Esophagus mucosa (tissue), 1 donor: Measurements from ENCODE around the gene TTC3. TPM values are rescaled to one million over a fixed set of nuclear protein-coding genes. Genes with fewer than 3 reads are reported as not detected.

ENCODE experiments used
- ATAC-seq: fragments of 200-7000 bp; cut with Tn5 transposase; one replicate; pipeline ENCODE4 v1.9.1; 2020
- total RNA-seq: library from RNA; stranded (reverse); gene quantifications from one replicate; pipeline ENCODE4 v1.2.4, GENCODE V29; 2023
- donor health status: DM: yes; HTN: yes; CAD: no.

TTC3 gene
- total RNA-seq, 1 donor from 2014 or later, result 39.8 TPM

DNA sequence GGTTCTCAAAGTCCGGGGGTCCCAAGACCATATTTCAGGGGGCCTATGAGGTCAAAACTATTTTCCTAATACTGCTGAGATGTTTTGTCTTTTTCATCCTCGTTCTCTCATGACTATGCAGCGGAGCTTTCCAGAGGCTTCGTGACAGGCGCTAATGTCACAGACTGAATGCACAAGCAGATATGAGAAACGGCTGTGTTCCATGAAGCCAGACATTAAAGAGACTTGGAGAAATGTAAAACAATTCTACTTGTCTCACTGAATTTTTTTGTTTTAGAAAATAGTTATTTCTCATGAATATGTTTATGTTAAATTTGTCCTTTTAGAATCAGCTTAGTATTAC lies 10.5 kb upstream of the TTC3 start:
- ATAC-seq, result no peak

DNA sequence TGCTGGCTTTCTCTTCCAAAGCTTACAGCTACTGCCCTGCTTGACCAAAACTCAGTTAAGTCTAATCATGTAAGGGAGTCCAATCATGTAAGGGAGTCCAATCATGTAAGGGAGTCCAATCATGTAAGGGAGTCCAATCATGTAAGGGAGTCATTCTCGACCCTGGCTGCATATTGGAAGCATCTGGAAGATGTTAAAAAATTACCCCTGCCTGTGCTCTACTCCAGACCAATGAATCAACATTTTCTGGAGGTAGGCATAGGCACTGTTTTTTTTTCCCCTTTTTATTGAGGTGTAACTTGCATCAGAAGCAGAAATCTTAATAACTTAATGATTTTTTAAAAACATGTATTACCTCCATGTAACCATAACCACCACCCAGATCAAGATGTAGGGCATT lies 9.6 kb upstream of the TTC3 start:
- no peak for ATAC-seq

DNA sequence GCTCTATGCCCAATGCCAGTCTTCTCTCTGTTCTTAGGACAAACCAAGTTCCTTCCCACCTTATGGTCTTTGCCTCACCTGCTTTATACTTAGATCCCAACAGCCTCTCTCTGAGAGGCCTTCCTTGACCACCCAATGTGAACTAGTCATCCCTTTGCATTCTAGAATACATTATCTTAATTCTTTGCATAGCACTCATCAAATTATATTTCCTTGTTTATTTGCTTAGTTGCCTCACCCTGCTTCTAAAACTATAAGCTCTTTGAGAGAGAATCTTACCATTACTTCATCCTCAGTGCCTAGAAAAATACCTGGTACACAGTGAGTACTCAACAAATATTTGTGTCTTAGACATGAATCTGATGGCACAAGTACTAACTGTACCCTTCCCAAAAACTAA lies 8.2 kb upstream of the TTC3 start:
- no peak for ATAC-seq

DNA sequence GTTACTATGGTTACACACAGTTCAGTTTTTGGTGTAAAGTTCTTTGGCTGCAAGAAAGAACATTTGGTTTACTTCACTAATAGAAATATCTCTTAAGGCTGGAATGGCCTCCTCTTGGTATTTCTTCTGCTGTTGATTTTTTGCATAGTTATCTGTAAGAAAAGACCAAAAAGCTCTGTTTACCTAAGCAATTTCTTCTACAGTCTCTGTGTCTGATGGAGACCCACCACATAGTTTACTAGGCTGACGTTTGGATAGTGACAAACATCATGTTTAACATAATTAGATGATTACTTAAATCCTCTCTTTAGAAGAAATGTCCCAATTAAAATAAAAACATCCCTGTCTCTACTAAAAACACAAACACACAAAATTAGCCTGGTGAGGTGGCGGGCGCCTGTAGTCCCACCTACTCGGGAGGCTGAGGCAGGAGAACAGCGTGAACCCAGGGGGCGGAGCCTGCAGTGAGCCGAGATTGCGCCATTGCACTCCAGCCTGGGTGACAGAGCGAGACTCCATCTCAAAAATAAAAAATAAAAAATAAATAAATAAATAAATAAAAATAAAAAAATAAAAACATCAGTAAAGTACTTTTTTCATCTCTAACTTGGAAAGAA lies 7.4 kb upstream of the TTC3 start:
- ATAC-seq, result no peak

DNA sequence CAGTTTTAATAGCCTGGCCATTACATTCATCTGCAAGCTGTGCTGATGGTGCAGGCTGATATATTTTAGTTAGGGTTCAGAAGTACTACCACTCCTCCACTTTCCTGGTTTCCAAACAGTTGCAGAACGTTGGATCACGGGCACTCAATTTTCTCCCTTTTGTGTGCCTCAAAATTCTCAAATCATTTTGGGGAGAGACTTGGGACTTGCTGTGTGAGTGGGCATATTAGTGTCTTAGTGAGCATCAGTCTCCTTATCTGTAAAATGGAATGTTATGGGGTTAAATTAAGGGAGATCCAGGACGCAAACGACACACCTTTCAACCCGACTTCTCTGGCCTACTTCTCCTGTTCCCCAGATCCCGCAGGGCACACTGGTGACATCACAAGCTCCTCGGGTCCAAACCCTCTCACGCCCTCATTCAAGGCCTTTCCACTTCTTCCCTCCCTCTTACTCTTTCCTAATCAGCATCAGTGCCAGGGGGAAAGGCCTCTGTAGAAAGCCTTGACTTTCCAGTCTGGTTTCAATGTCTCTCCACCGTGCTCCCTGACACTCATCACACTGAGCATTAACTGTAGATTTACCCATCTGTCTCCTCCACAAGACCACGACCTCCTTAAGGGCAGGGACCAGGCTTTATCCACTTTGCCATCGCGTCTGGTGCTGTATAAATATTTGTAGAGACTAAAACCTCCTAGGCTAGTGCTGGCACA lies 1.3 kb upstream of the TTC3 start:
- ATAC-seq, result peak; percentile 48

DNA sequence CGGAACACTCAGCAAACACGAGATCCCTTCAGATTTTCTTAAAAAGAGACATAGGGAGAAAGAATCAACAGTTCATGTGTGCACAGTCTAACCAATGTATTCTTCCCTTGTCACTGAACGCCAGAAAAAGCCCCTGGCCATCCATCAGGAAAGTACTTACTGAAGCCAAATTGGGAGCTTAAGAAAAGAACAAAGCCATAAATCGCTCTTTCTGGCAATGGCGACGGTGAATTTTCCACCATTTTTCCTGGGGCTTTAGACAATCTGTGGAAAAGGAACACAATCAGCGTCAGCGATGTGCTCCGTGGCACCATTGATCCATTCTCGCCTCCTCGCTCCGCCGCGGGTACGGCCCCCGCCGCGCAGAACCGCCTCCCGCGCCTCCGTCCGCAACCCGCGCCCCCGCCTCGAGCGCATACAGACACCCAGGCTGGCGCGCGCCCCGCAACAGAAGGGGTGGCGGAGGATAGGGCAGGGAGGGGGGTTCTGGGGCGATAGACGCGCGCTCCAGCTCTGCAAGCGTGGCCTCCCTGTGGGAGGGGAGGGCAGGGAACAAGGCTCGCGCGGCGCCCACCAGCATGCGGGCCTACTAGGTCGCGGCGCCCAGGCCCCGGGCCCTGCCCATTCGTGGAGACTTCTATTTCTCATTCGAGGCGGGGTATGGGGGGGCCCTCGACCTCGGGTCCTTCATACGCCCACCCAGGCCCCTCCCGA lies 623 bp upstream of the TTC3 start:
- peak; percentile 59 for ATAC-seq

DNA sequence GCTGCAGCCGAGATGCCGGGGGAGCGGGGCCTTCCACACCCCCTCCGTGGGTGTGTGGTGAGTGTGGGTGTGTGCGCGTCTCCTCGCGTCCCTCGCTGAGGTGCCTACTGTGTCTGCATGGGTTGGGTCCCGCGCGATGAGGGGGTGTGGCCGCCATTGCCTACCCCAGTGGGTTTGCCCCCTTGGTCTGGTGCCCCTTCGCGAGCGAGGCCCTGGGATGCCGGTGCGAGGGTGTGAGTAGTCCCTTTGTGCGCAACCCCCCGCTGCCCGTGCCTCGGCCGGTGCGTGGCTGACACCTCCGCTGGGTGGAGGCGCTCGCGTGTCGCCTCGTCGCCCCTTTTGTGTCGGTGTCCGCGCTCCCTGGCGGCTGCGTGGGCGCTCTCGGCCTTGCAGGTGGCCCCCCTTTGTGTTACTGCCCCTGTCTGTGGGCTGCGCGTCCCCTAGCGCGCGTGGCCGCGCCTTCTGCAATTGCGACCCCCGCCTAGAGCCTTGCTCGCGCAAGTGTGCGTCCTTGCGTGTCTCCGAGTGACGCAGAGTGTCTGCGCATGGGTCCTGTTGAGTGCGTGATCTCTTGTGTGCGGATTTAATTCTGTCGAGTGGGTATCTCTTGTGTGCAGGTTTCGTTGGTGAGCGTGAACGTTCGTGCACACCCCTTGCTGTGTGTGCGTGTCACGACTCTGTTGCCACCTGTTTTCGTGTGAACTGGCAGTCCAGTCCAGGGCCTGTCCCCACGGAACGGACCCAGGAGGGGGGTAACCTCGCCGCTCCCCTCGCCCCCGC lies 553 bp downstream of the TTC3 start:
- peak; percentile 38 for ATAC-seq

DNA sequence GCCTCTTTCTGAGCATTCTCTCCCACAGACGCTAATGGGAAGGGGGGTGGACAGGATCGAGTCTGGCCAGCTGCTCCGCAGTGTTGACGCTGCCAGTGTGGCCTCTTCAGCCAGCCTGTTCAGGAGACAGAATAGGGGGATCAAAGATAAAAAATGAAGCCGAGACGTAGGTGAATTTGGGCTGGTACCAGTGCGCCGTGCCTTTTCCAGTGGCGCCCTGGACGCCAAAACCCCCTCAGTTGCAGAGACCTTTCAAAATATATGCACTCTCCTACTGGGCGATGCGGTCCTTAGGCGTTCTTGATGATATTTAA lies 1.1 kb downstream of the TTC3 start:
- ATAC-seq, result no peak

DNA sequence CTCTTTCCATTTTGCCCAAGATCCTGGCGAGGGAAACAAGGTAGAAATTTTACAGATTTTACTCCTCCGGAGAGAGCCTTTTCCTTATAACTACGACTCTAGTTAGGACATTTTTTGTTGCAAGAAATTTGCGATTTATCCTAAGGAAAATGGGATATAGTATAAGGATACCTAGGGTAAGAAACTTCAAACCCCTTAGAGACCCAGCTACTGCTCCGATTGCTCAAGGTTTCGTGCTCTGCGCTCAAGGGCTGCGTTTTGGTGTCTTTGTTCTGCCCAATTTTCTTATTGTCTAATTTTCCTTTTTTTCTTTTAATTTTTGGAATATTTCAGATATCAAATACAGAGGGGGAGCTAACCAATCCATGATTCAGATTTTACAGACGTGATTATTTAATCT lies 1.5 kb downstream of the TTC3 start:
- no peak for ATAC-seq

DNA sequence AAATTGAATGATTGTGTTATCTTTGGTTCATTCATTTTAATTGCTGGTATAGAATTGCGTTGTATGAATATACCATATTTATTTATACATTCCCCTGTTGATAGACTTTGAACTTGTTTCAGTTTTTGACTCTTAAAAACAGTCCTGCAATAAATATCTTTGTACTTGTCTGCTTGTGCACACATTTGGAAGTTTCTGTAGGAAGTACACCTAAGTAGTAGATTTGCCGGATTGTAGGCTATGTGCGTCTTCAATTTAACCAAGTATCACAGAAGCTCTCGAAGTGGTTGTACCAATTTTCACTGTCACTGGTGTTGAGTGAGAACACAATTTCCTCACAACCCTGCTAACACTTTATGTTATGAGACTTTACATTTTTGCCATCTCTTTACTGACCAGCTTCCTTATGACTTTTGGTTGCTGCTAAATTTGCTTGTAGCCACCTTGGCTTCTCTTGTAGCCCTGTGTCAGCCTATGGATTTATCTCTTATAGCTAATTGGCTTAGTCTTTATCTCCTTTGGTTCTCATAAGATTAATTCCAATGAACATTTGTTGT lies 2.2 kb downstream of the TTC3 start:
- ATAC-seq, result no peak

DNA sequence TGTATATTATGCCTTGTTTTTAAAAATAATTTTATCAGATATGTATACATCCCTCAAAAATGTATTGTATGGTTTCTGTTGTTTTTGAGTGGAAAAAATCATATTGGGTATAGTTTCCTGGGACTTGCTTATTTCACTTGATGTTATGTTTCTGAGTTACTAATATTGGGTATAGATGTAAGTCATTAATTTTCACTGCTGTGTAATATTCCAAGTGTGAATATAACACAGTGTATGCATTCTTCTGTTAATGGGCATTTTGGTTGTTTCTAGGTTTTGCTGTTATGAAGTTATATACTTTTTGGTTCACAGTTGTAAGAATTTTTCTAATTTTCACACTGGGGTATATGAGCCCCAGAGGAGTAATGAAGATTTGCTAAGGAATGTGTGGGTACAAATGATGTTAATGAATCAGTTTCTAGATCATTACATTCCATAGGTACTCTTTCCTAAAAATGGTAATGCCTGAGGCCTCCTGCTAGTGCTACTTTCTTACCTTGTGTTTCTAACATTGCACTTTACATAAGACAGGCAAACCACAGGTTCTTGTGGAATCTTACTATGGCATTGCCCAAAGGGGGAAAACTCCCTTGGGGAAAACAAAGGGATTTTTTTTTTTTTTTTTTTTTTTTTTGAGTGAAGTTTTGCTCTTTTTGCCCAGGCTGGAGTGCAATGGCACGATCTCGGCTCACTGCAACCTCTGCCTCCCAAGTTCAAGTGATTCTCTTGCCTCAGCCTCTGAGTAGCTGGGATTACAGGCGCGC lies 3.2 kb downstream of the TTC3 start:
- no peak for ATAC-seq

DNA sequence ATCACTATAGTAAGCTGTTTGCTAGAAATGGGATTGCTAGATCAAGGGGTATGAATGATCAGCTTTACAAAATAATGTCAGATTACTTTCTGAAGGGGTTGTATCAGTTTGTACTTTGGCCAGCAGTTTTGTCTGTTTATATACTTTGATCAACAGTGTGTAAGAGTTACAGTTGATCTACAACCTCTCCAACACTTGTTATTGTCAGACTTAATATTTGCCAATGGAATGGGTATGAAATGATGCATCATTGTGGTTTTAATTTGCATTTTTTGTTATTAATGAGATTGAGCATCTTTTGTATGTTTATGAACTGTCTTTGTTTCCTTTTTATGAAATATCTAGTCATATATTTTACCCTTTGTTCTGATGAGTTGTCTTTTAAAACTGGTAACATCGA lies 4.3 kb downstream of the TTC3 start:
- no peak for ATAC-seq

DNA sequence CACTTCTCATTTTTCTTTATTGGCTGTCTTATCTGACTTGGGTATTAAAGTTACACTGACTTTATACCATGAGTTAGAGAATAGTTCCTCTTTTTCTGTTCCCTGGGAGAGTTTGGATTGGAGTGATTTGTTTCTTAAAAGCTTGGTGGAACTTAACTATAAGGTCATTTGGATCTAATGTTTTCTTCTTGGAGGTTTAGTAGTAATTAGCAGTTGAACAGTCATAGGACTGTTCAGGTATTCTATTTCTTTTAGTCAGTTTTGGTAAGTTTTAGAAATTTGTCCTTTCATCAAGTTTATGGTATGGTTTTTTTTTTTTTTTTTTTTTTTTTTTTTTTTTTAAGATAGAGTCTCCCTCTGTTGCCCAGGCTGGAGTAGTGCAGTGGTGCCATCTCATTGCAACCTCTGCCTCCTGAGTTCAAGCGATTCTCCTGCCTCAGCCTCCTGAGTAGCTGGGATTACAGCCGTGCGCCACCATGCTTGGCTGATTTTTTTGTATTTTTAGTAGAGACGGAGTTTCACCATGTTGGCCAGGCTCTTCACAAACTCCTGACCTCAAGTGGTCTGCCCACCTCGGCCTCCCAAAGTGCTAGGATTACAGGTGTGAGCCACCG lies 6.3 kb downstream of the TTC3 start:
- no peak for ATAC-seq

DNA sequence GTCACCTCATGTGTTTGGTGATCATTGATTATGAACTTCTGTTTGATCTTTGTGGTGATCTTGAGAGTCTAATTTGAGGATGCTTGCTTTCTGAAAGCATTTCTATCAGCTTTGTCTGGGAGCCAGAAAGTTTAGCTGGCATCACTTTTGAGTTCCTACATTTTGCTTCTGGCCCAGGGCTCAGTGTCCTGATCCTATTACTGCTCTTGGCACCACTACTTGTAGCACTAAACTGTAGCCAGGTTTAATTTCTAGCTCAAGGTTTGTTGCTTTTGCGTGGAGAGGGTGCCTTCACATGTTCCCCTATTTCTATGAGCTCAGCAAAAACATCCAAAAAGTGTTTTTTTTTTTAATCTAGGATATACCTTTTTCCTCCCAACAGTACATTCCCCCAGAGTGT lies 9.3 kb downstream of the TTC3 start:
- ATAC-seq, result no peak

DNA sequence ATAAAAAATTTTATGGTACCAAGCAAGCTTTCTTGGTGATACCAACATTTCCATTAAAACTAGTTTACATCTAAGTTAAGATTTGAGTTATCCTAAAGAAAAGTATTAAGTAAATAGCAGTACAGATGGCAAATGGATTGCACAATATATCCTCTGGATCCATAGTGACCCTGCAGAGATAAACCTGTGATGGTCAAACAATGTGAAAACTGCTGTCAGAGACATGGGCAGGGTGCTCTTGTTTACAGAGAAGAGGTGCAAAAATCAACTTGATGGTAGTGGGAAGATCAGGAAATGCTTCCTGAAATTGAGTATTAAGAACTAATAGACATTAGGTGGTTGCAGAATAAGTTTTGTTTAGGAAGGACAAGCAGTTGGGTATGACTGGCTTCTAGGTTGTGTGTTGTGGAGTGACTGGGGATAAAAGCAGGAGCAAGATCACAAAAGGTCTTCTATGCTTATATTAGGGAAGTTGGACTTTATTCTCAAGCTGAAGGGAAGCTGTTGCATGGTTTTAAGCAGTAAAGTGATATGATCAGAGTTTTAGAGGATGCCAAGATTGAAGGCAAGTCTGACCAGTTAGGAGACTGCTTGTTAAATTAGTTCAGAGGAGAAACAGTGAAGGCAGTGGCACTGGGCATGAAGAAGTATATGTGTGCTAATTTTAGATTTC lies 9.9 kb downstream of the TTC3 start:
- ATAC-seq, result no peak

DNA sequence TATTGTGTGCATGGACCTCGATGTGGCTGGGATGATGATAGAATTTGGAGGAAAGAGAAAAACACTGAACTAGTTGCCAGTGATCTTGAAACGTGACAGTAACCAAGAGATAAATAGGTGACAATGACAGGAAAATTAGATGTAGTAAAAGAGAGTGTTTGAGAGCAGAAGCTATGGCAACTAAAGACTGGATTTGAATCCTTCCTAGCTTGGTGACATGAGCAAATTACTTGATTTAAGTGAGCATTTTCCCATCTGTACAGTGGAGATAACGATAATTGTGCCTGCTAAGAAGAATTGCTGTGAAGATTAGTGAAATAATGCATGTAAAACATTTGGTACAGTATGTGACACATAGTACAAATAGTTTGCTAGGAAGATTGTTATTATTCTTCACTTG lies 12.7 kb downstream of the TTC3 start:
- ATAC-seq, result no peak

DNA sequence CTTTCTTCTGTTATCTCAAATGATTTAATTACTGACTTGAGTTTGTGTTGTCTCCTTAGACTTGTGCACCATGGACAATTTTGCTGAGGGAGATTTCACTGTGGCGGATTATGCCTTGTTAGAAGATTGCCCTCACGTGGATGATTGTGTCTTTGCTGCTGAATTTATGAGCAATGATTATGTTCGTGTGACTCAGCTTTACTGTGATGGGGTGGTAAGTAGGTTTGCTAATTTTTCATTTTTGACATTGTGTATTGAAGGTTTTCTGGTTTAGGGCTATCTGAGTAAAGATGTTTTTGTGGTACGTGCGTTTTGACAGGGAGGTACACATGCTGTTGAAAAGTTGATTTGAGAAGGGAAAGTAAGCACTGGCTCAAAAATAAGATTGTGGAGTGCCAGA lies 14.1 kb downstream of the TTC3 start:
- peak; percentile 37 for ATAC-seq

DNA sequence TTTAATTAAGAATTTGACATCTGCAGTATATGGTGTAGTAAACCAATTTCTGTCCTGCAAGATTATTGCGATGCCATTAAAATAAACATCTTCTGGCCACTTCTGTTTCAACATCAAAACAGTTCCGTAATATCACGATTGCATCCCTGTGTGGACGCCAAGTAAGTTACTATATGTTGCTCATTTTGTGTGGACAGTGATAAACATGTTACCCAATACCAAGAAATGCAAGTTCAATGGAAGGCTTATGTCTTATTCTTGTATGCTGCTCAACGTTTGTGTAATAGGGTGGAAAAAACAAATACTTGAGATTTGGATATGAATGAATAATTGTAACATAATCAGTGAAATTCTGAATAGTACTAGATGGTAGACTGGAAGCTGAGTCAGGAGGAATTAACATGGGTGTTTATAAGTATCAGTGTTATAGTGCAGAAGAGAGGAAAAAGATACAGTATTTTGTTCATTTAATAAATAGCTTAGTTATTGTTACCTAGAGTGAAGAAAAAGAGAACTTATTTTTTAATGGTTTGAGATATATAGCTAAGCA lies 15.2 kb downstream of the TTC3 start:
- ATAC-seq, result no peak

DNA sequence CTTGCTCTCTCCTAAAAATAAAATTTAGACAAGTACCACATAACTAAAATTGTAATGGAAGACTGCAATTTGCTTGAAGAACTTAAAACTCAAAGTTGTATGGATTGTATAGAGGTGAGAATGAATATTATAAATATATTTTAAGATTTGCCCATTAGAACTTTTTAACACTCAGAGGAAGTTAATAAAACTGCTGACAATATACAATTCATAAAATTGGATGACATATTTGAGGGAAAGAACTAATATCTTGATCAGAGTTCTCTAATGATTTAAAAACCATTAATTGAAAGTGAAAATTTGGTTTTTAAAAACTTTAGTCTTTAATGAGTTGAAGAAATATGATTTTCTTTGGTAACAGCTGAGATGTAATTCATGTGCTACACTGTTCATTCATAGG lies 20.9 kb downstream of the TTC3 start:
- no peak for ATAC-seq

DNA sequence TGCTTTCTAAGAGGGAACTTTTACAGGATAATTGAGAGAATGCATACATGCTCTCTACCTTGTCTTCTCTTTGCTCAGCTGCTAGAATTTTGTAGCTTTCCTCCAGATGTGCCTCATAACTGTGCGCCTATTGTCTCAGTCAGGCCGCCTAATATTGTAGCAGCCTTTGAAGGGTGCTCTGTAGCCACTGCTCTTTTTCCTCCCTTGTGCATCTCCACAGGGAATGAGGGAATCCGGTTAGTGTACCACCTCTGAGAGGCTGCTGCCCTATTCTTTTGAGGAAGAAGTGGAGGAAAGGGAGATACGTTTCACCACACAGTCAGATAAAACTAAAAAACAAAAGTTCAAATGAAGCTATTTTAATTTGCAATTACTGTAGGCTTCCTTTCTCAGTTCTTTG lies 22.8 kb downstream of the TTC3 start:
- ATAC-seq, result no peak

DNA sequence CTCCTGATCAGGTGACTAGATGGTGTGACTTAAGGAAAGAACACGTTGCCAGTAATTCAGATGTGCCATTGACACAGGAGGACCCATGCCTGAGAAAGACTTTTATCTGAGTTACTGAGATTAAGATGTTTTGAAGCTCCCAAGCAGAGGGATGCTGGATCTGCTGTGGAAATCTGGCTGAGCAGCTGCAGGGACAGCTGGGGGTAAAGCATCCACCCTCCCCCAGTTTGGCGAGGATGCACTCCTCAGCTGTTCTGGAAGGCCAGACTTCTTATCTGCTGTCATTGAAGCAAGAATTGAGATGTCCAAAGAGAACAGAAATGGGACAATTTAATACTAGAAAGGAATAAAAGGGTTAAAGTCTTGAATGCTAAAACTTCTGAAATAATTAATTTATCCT lies 25.7 kb downstream of the TTC3 start:
- ATAC-seq, result no peak
